Suppressor macrophage treated with lipopolysaccharide for 1 hour (primary cell): ENCODE measurements around the gene JAGN1.
"Not testable (repeated sequence)": the region's sequence is repeated elsewhere in the genome, so short reads cannot be mapped to it uniquely, and the experiment has no call there.

Experiments
- DNase-seq, 3 donors: peaks; one replicate each; pipeline ENCODE4 v3.0.0-alpha.2; 2020 to 2022

The JAGN1 gene

GRCh38 chr3:9890249-9891071, at the start of gene JAGN1:
JAGN1 (plus strand) TSS chr3:9890610; CDS start chr3:9890723, 113 bp downstream.
- peak; percentile 92 to 95 (median 95) for DNase-seq

GRCh38 chr3:9841015-9841414, 49.4 kb upstream of the JAGN1 start:
- DNase-seq, result no peak

GRCh38 chr3:9843715-9844438, 46.5 kb upstream of the JAGN1 start, which contains the start of gene RPUSD3:
RPUSD3 (minus strand) TSS chr3:9844008; CDS start chr3:9843990, 18 bp downstream.
- DNase-seq, result peak; percentile 98

- DNase-seq, result no peak
Observed at GRCh38 chr3:9846231-9846630, 44.2 kb upstream of the JAGN1 start.

- no peak for DNase-seq
Observed at GRCh38 chr3:9846931-9847488, 43.4 kb upstream of the JAGN1 start.

GRCh38 chr3:9847870-9848269, 42.5 kb upstream of the JAGN1 start:
- not testable (repeated sequence) for DNase-seq

- DNase-seq, result peak; percentile 35 to 58 (median 48)
Observed at GRCh38 chr3:9848860-9849259, 41.5 kb upstream of the JAGN1 start.

- DNase-seq, result not testable (repeated sequence)
Observed at GRCh38 chr3:9851383-9851782, 39.0 kb upstream of the JAGN1 start.

GRCh38 chr3:9851926-9852325, 38.5 kb upstream of the JAGN1 start:
- DNase-seq, result not testable (repeated sequence)

- DNase-seq, result no peak
Observed at GRCh38 chr3:9852528-9852927, 37.9 kb upstream of the JAGN1 start.

- DNase-seq, result not testable (repeated sequence)
Observed at GRCh38 chr3:9854291-9854940, 36.0 kb upstream of the JAGN1 start.

- DNase-seq, result no peak
Observed at GRCh38 chr3:9855594-9855993, 34.8 kb upstream of the JAGN1 start.

GRCh38 chr3:9859530-9860025, 30.8 kb upstream of the JAGN1 start:
- no peak for DNase-seq

- DNase-seq, result no peak
Observed at GRCh38 chr3:9861201-9861600, 29.2 kb upstream of the JAGN1 start.

GRCh38 chr3:9861626-9862130, 28.7 kb upstream of the JAGN1 start:
- no peak for DNase-seq

- DNase-seq, result peak; percentile 36 to 76 (median 58)
Observed at GRCh38 chr3:9862391-9863057, 27.9 kb upstream of the JAGN1 start.

- no peak for DNase-seq
Observed at GRCh38 chr3:9863058-9863772, 27.2 kb upstream of the JAGN1 start.

- DNase-seq, result peak; percentile 61 to 73 (median 65)
Observed at GRCh38 chr3:9864200-9864927, 26.0 kb upstream of the JAGN1 start.

- DNase-seq, result not testable (repeated sequence)
Observed at GRCh38 chr3:9865125-9865637, 25.2 kb upstream of the JAGN1 start.

- no peak for DNase-seq
Observed at GRCh38 chr3:9866639-9867038, 23.8 kb upstream of the JAGN1 start.
